Heart left ventricle (tissue), 16 donors: ENCODE data around the gene CES4A. TPM values are rescaled to one million over a fixed set of nuclear protein-coding genes. Genes with fewer than 3 reads are reported as not detected.

Experiments
- ATAC-seq, 4 donors: fragments of 200-7000 bp; cut with Tn5 transposase; one replicate each; pipeline ENCODE4 v1.9.1; 2020 to 2022; ENCODE audit warnings: moderate library complexity in 4 of 4, mild to moderate bottlenecking in 3 of 4, moderate number of reproducible peaks in 1 of 4
- DNase-seq, 5 donors: peaks; one replicate each; pipeline ENCODE4 v3.0.0-alpha.2; 2020
- H3K27ac ChIP-seq, 12 donors: fragments of 200-600 bp; sonication (generic) in 4 of 12; one replicate each; pipeline versions ENCODE4 v1.5.0 to v1.8.0; 2016 to 2022; ENCODE audit warnings: mild to moderate bottlenecking in 2 of 12
- H3K27me3 ChIP-seq, 9 donors: fragments of 200-600 bp; sonication (generic) in 2 of 9; one replicate each; pipeline versions ENCODE4 v1.5.1 to v1.8.0; 2016 to 2022; ENCODE audit warnings: mild to moderate bottlenecking in 3 of 9
- H3K36me3 ChIP-seq, 9 donors: fragments of 200-600 bp; sonication (generic) in 2 of 9; one replicate each; pipeline versions ENCODE4 v1.5.0 to v1.8.0; 2018 to 2022; ENCODE audit warnings: mild to moderate bottlenecking in 2 of 9
- H3K4me1 ChIP-seq, 12 donors: fragments of 200-600 bp; sonication (generic) in 4 of 12; one replicate each; pipeline versions ENCODE4 v1.5.0 to v1.8.0; 2016 to 2022; ENCODE audit warnings: mild to moderate bottlenecking in 3 of 12
- H3K4me3 ChIP-seq, 12 donors: fragments of 200-600 bp; sonication (generic) in 4 of 12; one replicate each; pipeline versions ENCODE4 v1.5.0 to v1.8.0; 2017 to 2022; ENCODE audit warnings: mild to moderate bottlenecking in 9 of 12, moderate library complexity in 4 of 12
- H3K9me3 ChIP-seq, 12 donors: fragments of 200-600 bp; sonication (generic) in 4 of 12; one replicate each; pipeline versions ENCODE4 v1.5.0 to v1.8.0; 2016 to 2022; ENCODE audit warnings: mild to moderate bottlenecking in 1 of 12
- POLR2A ChIP-seq, 2 donors: fragments of 450-650 bp; IDR thresholded peaks; one replicate each; pipeline ENCODE4 v1.6.1; 2017; ENCODE audit warnings: antibody characterized with exemption in 2 of 2, mild to moderate bottlenecking in 2 of 2, moderate library complexity in 2 of 2
- whole genome bisulfite sequencing, 4 donors: extraction: QIAGEN DNeasy Blood & Tissue Kit in 2 of 4; methylation state at CpG; one replicate each; pipeline versions ENCODE4 v1.1.5 to v1.1.7; 2013 to 2018; 5-methylcytosine and 5-hydroxymethylcytosine counted together
- intact Hi-C, 10 donors: fragments of 100-400 bp; cut with DNase I; formaldehyde crosslinking; loops; one replicate each; pipeline versions ENCODE4 v1.11.1 to v1.14.2; 2022
- polyA plus RNA-seq, 2 donors: library from polyadenylated mRNA; stranded (reverse); fragments of 200-250 nt; gene quantifications; one replicate each; pipeline ENCODE4 v1.2.3, GENCODE V29; 2013
- total RNA-seq, 9 donors: library from RNA; depleted of rRNA in 2 of 9; stranded (reverse); fragments of >200 nt in 2 of 9; fragmentation: NEBNext Ultra II Directional in 3 of 9; extraction: Animal tissue kit (Norgen Biotek cat#: 25700) in 3 of 9; gene quantifications; one replicate each; pipeline versions ENCODE4 v1.1.0 to v1.2.4, GENCODE V29; 2016 to 2023
- TF ChIP-seq, protein P1 (sequence below), 12 donors: fragments of 200-600 bp; sonication (generic) in 4 of 12; IDR thresholded peaks; one replicate each; pipeline versions ENCODE4 v1.5.0 to v1.8.0; 2018 to 2022; ENCODE audit warnings: antibody characterized with exemption in 12 of 12, mild to moderate bottlenecking in 5 of 12
- donor health status: ischemic (EF 13 %, LVEDD 7.1; RV severe dilation, severe dysfunction).
- donor health status: healthy with polysubstance abuse.
- donor health status: DM: no; HTN: yes; CAD: no.
- donor health status: DM: no; HTN: no; CAD: no.
- donor health status: ischemic (EF 25% LVEDD 6.9; RV normal size, moderate dysfunction).
- donor health status: ischemic (EF 25% LVEDD 5.7; RV mildly dilated, moderate dysfunction).
- donor health status: healthy.
- donor health status: DM: yes; HTN: yes; CAD: no.
- donor health status: ischemic (EF 35%, LVEDD 5.7; RV mildly dilated, moderate dysfunction).
- donor health status: nonischemic (EF 11% LVEDD 7.7; RV severe dilation, severe dysfunction).
- donor health status: DM: yes; HTN: yes; CAD: no.
- donor health status: PGD.
- donor health status: ischemic (EF 29% LVEDD 5.4; RV normal size, mild dysfunction).
- donor health status: nonischemic (EF 23%, LVEDD 6.1; RV moderate dilation, normal function).

The CES4A gene
- total and polyA plus RNA-seq, 11 donors = 3.5 to 26.8 (median 8.1) TPM

DNA sequence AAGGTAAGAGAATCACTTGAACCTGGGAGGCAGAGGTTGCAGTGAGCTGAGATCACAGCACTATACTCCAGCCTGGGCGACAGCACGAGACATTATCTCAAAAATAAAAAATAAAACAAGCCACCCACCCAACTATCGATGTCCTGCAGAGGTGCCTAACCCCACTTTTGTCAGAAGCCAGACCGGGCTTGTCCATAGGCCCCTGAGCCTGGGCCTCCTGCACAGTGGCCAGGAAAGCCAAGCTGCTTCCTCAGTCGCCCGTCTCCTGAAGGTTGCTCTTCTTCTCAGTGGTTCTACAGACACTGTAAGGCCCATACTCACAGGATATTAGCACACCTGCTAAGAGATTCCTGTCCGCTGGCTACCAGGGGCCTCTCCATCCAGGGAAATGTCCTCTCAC is 41.8 kb upstream of the CES4A start:
- TF ChIP-seq, protein P1, sequence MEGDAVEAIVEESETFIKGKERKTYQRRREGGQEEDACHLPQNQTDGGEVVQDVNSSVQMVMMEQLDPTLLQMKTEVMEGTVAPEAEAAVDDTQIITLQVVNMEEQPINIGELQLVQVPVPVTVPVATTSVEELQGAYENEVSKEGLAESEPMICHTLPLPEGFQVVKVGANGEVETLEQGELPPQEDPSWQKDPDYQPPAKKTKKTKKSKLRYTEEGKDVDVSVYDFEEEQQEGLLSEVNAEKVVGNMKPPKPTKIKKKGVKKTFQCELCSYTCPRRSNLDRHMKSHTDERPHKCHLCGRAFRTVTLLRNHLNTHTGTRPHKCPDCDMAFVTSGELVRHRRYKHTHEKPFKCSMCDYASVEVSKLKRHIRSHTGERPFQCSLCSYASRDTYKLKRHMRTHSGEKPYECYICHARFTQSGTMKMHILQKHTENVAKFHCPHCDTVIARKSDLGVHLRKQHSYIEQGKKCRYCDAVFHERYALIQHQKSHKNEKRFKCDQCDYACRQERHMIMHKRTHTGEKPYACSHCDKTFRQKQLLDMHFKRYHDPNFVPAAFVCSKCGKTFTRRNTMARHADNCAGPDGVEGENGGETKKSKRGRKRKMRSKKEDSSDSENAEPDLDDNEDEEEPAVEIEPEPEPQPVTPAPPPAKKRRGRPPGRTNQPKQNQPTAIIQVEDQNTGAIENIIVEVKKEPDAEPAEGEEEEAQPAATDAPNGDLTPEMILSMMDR (IDR thresholded peaks at IDR 0.05) = no peak
- no peak for TF ChIP-seq POLR2A (IDR thresholded peaks at IDR 0.05)
- H3K4me3 ChIP-seq = no peak overlapping the region
- ATAC-seq = peak in 1 of 4 donors; percentile 5
- WGBS, 4 donors = 68 to 77% (median 72%) methylated on average over 7 of the region's 7 CpGs
- no peak overlapping the region for H3K27ac ChIP-seq
- peaks cover 0 to 30% (median 0%) of the 10 kb centered on the region in 9 donors for H3K27me3 ChIP-seq
- intact Hi-C loops = loop anchor here in 1 of 10 donors (10.0 kb wide), 1 partner anchor 52 kb away; no protein-coding TSS in a partner anchor
- no peak for DNase-seq
- peaks cover 0 to 22% (median 9%) of the 10 kb centered on the region in 12 donors for H3K4me1 ChIP-seq
- H3K36me3 ChIP-seq = peaks cover 0 to 31% (median 25%) of the 10 kb centered on the region in 9 donors
- peaks cover 0 to 4% (median 0%) of the 10 kb centered on the region in 12 donors for H3K9me3 ChIP-seq

DNA sequence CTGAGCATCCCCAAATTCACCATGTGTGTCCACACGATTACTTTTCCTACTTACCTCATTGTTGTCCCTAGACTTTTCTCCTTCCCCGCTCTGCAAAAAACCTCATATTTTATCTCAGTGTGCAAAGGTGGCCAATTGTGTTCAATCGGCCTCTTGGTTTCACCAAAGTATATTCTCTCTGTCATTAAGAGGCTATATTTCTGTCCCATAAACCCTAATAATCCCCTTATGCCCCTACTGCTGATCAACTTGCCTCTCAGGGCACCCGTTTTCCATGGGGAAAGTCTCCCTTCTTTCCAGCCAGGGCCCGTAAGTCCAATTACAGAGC is 41.5 kb upstream of the CES4A start:
- Histone ChIP-seq H3K4me1 (peaks cover 0 to 22% (median 9%) of the 10 kb centered on the region in 12 donors), H3K27me3 (peaks cover 0 to 34% (median 0%) of the 10 kb centered on the region in 9 donors), H3K4me3 (peak overlapping the region in 1 of 12 donors; percentile 52), H3K36me3 (peaks cover 0 to 27% (median 22%) of the 10 kb centered on the region in 9 donors), H3K27ac (no peak overlapping the region), H3K9me3 (peaks cover 0 to 6% (median 0%) of the 10 kb centered on the region in 12 donors)
- 30 to 45% (median 37%) methylated on average over 5 of the region's 5 CpGs for WGBS, 4 donors
- no peak for ATAC-seq
- intact Hi-C loops = loop anchor here in 1 of 10 donors (10.0 kb wide), 1 partner anchor 52 kb away; no protein-coding TSS in a partner anchor
- TF ChIP-seq, protein P1 (IDR thresholded peaks at IDR 0.05) = no peak
- no peak for TF ChIP-seq POLR2A (IDR thresholded peaks at IDR 0.05)
- no peak for DNase-seq

DNA sequence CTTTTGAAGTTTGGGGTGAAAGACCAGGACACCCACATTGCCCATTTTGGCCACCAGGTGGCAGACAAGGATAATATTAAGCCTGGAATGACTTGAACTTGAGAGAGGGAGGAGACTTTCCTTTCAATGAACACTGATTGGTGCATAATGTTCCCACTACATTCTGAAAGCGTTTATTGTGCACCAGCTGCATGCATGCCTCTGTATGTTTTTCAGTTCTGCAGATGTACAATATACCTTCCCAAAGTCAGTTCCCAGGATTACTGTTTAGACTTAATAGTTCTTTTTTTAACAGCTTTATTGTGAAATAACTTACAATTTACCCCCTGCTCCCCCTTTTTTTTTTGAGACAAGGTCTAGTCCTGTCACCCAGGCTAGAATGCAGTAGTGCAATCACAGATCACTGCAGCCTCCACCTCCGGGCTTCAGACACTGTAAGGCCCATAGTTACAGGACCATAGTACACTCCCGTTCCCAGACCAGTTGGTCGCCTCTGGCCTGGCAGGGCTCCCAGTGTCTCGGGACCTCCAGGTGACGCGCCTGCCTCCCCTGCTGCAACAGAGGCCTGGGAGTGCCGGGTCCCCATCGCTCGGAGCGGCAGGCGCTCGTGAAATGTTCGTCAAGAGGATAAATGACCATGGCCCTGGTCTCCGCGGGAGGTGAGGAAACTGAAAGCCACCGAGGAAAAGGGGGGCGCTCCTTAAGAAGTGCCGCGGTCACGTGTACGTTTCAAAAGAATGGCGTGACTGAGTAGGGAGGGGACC is 40.9 kb upstream of the CES4A start:
- Histone ChIP-seq H3K27ac (no peak overlapping the region), H3K4me3 (peak overlapping the region; percentile 18 to 62 (median 52)), H3K27me3 (peaks cover 0 to 35% (median 0%) of the 10 kb centered on the region in 9 donors), H3K4me1 (peaks cover 0 to 22% (median 9%) of the 10 kb centered on the region in 12 donors), H3K9me3 (peaks cover 0 to 6% (median 0%) of the 10 kb centered on the region in 12 donors), H3K36me3 (peaks cover 0 to 21% (median 16%) of the 10 kb centered on the region in 9 donors)
- no peak for TF ChIP-seq POLR2A (IDR thresholded peaks at IDR 0.05)
- TF ChIP-seq, protein P1 (IDR thresholded peaks at IDR 0.05) = peak; percentile 75 to 95 (median 89)
- ATAC-seq = peak; percentile 42 to 77 (median 64)
- intact Hi-C loops = loop anchor here in 1 of 10 donors (10.0 kb wide), 1 partner anchor 53 kb away; no protein-coding TSS in a partner anchor
- 0 to 4% (median 1%) methylated on average over 12 to 22 of the region's 23 CpGs for WGBS, 4 donors
- DNase-seq = peak; percentile 69 to 75 (median 73)
